T47D (cell line): ENCODE data around the gene C6orf15.

Experiments
- DNase-seq, 2 experiments: peaks; one replicate each; pipeline versions ENCODE4 v3.0.0 to v3.0.0-alpha.2; 2011 to 2012; ENCODE audit warnings: low read depth in 1 of 2, low spot score in 1 of 2
- JUND ChIP-seq: IDR thresholded peaks from 2 replicates; pipeline ENCODE4 v1.6.1; 2012; ENCODE audit warnings: low read depth
- in situ Hi-C: cut with HindIII; loops from 2 replicates; pipeline ENCODE4 v1.10.0; 2016; ENCODE audit warnings: low sequenced_read_pairs, low pct_unique_long_range_greater_than_20kb

Gene C6orf15

DNA sequence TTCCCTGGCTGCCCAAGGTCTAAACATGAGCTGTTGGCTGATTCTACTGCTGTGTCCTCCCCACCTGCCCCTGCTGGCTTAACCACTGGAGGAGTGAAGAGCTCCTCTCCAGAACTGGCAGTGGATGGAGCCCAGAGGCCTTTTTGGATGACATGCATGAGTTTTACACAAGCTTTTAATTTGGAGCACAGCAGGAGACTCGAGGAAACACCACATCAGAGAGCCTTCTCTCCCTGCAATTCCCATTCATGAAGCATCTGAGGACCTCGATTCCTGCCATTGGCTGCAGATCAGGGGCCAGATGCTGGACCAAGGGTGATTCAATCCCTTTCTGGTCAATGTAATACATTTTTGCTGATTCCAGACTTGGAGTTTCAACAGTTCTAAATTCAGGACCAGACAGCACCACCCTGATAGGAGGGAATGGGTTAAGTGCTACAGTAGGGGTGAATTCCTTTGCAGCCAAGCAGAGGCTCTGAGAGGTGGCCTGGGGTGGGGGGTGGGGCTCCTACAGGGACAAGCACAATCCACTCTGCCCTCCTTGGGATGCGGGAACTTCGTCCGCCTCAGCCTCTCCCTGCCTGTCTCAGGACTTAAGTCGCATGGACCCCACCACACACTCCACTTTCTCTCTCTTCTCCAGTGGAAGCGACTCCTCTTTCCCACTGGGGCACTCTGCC, 1.6 kb upstream of the C6orf15 start:
- no peak for DNase-seq
- TF ChIP-seq JUND = no peak
- in situ Hi-C loops = no loop called here

DNA sequence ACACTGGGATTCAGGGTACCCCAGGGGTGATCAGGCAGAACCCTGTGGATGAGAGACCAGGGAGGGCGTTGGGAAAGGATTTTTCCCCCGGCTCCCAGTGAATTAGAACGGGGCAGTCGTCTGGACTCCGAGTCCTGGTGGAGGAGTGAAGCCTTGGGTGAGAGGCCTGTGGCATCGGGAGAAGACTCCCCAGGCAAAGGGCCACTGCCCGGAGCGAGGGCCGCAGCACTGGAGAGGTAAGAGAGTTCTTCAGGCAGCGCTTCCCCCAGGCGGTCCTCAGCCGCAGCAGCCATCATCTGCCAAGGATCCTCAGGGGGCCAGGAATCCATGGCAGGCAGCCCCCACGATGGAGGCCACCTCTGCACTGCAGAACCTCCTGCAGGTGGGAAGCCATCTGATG, 663 bp downstream of the C6orf15 start:
- no peak for DNase-seq

DNA sequence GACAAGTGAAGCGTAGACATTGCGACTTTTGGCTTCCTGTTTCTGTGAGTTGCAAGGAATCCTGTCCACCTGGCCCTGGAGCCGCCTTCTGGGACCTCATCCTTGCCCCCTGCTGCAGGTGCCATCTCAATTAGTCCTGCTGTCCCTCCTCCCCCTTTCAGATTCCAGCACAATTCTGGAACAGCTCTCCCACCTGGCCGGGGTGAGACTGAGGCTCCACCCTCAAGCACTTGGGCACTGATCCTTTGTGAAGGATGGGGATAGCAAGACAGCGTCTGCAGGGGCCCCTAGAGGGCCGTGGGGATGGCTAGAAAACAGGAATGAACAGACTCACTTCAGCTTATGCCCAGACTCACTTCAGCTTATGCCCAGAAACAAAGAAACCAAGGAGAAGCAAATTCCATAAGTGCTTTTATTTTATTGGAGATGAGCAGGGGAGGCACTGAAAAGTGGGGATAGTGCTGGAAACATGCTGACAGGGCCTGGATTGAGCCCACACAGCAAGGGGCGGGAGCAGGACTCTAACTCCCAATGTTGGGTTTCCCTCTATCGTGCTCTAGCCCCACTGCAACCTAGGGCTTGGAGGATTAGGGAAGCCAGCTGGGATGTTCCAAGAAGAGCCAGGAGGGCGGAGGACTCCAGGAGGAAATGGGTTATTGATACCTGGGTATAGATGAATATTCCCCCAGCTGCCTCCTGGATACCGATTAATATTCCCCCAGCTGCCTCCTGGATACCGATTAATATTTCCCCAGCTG, 1.4 kb downstream of the C6orf15 start:
- in situ Hi-C loops = no loop called here
- DNase-seq = no peak
- no peak for TF ChIP-seq JUND

More for the DNA sequence above, 663 bp downstream of the C6orf15 start:
- no peak for TF ChIP-seq JUND
- in situ Hi-C loops = no loop called here

DNA sequence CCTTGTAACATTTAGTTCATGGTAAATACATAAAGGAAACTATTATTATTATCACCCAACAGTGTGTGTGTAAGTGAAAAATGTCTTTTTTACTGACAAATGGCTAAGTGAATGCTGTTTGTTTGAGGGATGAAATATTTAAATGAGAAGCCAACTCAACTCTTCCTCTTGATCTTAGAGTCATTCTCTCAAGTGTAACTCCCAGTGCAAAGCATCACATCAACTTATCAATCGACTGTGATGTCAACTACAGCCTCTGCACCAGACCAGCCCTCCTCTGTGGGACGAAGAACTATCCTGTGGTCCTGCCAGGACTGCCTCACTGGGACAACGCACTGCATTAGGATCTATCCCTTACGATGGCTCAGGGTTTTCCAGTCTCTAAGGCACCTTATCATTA, 5.3 kb downstream of the C6orf15 start:
- in situ Hi-C loops = no loop called here
- no peak for DNase-seq
- no peak for TF ChIP-seq JUND

DNA sequence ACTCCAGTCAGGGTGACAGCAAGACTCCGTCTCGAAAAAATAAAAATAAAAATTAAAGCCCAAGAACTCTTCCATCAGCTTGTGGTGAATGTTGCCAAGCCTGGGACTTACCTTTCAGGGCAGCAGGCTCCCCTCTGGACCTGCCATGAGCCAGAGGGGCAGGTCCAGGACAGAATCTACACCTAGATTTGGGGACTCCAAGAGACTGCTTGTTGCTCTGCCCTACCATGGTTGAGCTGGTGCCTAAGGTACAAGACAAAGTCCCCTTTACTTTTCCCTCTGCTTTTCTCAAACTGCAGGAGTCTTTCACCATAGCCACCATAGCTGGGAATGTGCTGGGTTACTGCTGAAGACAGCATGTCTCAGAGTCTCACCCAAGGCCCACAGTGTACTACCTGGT, 9.2 kb downstream of the C6orf15 start:
- no peak for DNase-seq
- in situ Hi-C loops = no loop called here
- TF ChIP-seq JUND = no peak

DNA sequence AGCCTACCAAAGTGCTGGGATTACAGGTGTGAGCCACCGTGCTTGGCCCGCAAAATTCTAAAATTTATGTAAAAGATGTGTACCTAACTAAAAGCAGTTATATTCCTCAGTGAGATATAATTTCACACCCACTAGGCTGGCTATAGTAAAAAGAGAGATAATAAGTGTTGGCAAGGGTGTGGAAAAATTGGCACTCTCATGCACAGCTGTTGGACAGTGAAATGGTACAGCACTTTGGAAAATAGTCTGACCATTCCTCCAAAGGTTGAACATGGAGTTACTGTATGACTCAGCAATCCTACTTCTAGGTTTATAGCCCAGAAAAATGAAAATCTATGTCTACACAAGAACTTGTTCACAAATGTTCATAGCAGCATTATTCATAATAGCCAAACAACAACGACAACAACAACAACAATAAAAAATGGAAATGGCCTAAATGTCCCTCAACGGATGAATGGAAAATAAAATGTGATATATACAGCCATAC, 13.9 kb downstream of the C6orf15 start:
- no peak for DNase-seq
- in situ Hi-C loops = no loop called here
- no peak for TF ChIP-seq JUND

DNA sequence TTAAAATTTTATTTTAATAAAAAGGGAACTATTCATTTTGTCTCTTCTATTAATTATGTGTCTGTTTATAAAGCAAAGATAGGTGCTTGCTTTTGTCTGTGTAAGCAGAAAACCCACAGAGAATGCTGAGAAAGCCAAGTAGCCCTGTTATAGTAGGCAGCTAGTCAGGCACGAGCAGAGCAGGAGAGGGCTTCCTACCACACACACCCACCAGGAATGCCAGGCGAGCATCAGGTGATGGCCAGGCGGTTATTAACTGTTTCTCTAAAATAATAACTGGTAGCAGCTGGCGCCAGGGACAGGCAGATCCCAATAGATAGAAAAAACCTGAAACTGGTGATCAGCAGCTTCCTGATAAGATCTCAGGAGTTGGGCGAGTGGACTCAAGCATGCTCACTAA, 15.7 kb downstream of the C6orf15 start:
- TF ChIP-seq JUND = no peak
- DNase-seq = no peak
- in situ Hi-C loops = no loop called here

DNA sequence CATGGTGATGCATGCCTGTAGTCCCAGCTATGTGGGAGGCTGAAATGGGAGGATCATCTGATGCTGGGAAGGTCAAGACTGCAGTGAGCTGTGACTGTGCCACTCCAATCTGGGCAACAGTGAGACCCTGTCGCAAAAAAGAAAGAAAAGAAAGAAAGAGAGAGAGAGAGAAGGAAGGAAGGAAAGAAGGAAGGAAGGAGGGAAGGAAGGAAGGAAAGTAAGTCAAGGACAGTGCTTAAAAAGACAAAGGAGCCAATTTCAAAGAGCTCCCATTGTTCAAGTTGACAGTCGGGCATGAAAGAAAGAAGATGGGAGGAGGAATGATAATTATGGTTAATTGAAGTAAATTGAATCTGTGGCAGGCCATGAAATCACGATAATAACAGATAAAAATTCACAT, 16.2 kb downstream of the C6orf15 start:
- TF ChIP-seq JUND = no peak
- in situ Hi-C loops = no loop called here
- no peak for DNase-seq

DNA sequence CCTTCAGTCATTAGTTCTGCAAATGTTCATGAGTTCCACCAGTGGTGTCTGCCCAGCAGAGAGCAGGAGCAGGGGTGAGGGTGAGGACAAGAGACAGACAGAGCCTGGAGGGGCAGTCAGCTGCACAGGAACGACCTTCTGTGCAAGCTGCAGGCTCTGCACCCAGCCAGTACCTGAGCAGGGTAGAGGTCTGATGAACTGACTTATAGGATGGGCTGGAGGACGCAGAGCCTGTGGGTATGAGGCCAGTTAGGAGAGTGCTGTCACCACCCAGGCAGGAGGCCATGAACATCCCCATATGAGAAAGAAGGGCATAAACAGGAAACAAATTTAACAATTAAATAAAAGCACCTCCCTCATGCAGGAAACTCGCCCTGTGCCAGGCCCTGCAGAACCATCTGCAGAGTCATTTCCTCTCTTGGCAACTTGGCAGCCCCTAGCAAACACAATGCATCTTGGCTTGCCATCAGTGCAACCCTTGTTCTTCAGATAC, 17.9 kb downstream of the C6orf15 start:
- DNase-seq = no peak
- in situ Hi-C loops = no loop called here
- TF ChIP-seq JUND = no peak

DNA sequence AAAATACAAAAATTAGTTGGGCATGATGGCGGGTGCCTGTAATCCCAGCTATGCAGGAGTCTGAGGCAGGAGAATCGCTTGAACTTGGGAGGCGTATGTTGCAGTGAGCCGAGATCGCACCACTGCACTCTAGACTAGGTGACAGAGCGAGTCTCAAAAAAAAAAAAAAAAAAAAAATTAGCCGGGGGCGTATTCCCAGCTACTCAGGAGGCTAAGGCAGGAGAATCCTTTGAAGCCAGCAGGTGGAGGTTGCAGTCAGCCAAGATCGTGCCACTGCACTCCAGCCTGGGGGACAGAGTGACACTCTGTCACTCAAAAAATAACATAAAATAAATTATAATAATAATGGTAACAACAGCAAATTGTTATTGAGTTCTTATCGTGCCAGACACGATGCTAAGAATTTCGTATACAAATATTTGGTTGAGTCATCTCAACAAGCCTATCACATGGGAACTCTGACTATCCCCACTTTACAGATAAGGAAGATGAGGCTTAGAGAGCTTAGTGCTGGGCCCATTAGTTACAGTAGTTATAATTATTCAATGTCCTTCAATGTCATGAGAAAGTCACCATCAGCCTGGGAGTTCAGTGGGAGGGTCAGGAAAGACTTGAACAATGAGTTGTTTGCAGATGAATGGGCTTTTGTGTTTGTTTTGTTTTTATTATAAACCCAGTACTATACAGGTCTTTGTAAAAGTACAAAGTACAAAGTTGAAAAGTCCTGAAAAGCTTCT, 19.4 kb downstream of the C6orf15 start:
- DNase-seq = no peak
- TF ChIP-seq JUND = no peak
- in situ Hi-C loops = no loop called here

DNA sequence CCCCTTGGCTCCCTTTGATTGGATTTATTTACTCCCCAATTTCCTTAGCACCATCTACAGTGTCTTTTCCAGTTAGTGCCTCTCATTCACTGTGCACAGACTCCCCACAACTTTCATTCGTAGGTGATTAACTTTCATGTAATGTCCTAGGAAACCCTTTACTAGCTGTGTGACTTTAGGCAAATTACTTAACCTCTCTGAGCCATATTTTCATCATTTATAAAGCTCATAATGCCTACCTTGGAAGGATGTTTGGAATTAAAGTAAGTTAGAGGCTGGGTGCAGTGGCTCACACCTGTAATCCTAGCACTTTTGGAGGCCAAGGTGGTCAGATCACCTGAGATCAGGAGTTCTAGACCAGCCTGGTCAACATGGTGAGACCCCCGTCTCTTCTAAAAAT, 20.1 kb downstream of the C6orf15 start:
- in situ Hi-C loops = no loop called here
- DNase-seq = no peak
- no peak for TF ChIP-seq JUND

DNA sequence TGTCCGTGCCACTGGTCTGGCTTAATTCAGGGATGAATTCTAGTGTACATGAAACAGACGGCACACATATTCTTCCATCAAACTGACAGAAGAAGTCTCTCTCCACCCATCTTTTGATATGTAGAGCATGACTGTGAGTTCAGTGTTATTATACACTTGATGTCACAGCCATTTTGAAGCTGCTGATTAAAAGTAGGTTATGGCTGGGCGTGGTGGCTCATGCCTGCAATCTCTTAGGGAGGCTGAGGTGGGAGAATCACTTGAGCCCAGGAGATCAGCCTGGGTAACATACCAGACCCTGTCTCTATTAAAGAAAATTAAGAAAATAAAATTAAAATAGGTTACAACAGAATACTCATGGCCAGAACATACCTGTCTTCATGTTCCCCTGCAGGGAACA, 20.7 kb downstream of the C6orf15 start:
- TF ChIP-seq JUND = no peak
- in situ Hi-C loops = no loop called here
- no peak for DNase-seq

DNA sequence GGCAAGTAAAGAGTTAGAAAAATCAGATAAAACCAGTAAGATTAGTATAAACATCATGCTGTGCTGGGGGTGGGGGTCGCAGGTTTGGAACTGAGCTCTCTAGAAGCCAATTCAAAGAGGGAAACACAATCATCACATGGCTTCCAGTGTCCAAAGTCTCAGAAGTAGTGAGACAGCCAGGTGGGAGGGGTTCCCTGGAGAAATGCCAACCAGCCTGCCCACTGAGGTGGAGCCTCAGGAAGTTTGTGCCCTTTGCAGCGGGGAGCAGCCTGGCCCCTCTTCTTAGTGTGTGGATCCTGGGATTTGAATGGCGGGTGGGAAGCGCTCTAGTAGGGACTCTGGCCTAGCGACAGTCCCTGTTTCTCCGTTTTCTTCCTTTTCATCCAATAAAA, 21.4 kb downstream of the C6orf15 start:
- DNase-seq = no peak
- in situ Hi-C loops = no loop called here
- no peak for TF ChIP-seq JUND
